T-cell (primary cell): ENCODE measurements around the gene NHS. TPM values are rescaled to one million over a fixed set of nuclear protein-coding genes. Genes with fewer than 3 reads are reported as not detected.

Experiments used
- ATAC-seq, 4 experiments: fragments of 200-7000 bp in 3 of 4; fragments of 150-1000 bp in 1 of 4; cut with Tn5 transposase; replicated peaks in 1 of 4; 1 replicate in 3 of 4; 2 replicates in 1 of 4; pipeline ENCODE4 v1.10.0; 2021; ENCODE audit warnings: moderate library complexity in 3 of 4, mild to moderate bottlenecking in 2 of 4, moderate number of reproducible peaks in 1 of 4
- CTCF ChIA-PET, 2 donors: fragments of 300-600 bp; sonication (Branson Sonifier 250); formaldehyde crosslinking; loops; one replicate each; lab custom pipeline; 2022; ENCODE audit warnings: antibody characterized with exemption in 2 of 2; lab: Charles Lee
- POLR2A ChIA-PET, 2 donors: fragments of 300-600 bp; sonication (Branson Sonifier 250); formaldehyde crosslinking; loops; one replicate each; lab custom pipeline; 2022; ENCODE audit warnings: antibody characterized with exemption in 2 of 2; lab: Charles Lee
- DNase-seq, 35 experiments: peaks; one replicate each; pipeline versions ENCODE4 v3.0.0 to v3.0.0-alpha.2; 2013 to 2023
- H3K27ac ChIP-seq: one replicate; pipeline ENCODE4 v1.5.1; 2013; ENCODE audit warnings: low read length
- H3K27me3 ChIP-seq, 2 experiments: replicated peaks in 1 of 2; 1 replicate in 1 of 2; 2 replicates in 1 of 2; pipeline versions ENCODE4 v1.6.1 to v1.7.0; 2013; ENCODE audit warnings: low read length in 1 of 2, mixed read lengths in 1 of 2; ENCODE audit not compliant: control insufficient read depth in 2 of 2, insufficient read depth in 2 of 2; ENCODE audit errors: extremely low read depth in 1 of 2
- H3K36me3 ChIP-seq, 2 donors: 1 replicate in 1 of 2; 2 replicates in 1 of 2; pipeline versions ENCODE4 v1.6.1 to v1.7.0; 2013; ENCODE audit warnings: low read length in 1 of 2; ENCODE audit not compliant: control insufficient read depth in 2 of 2, insufficient read depth in 1 of 2; ENCODE audit errors: extremely low read depth in 1 of 2
- H3K4me1 ChIP-seq, 2 experiments: 1 replicate in 1 of 2; 2 replicates in 1 of 2; pipeline versions ENCODE4 v1.6.1 to v1.7.0; 2013; ENCODE audit warnings: low read length in 2 of 2, mixed read lengths in 1 of 2; ENCODE audit not compliant: insufficient read depth in 2 of 2, control insufficient read depth in 1 of 2; ENCODE audit errors: extremely low read depth in 1 of 2
- H3K4me3 ChIP-seq, 2 donors: 1 replicate in 1 of 2; 2 replicates in 1 of 2; pipeline versions ENCODE4 v1.5.1 to v1.7.0; 2013; ENCODE audit warnings: mild to moderate bottlenecking in 2 of 2, low read length in 1 of 2, moderate library complexity in 1 of 2; ENCODE audit not compliant: control insufficient read depth in 1 of 2; ENCODE audit errors: extremely low read depth in 1 of 2
- H3K9me3 ChIP-seq: 2 replicates; pipeline ENCODE4 v1.7.0; 2013
- H3K27ac Mint-ChIP-seq, 2 donors: one replicate each; pipeline ENCODE4 v1.8.0; 2020 to 2021; ENCODE audit warnings: mild to moderate bottlenecking in 2 of 2, mixed read lengths in 2 of 2
- H3K27me3 Mint-ChIP-seq, 2 donors: one replicate each; pipeline ENCODE4 v1.8.0; 2021 to 2022; ENCODE audit warnings: mixed read lengths in 2 of 2
- H3K36me3 Mint-ChIP-seq: one replicate; pipeline ENCODE4 v1.8.0; 2021; ENCODE audit warnings: mixed read lengths
- H3K4me1 Mint-ChIP-seq, 3 donors: one replicate each; pipeline ENCODE4 v1.8.0; 2020 to 2022; ENCODE audit warnings: mixed read lengths in 3 of 3, mild to moderate bottlenecking in 1 of 3
- H3K4me3 Mint-ChIP-seq, 3 donors: one replicate each; pipeline ENCODE4 v1.8.0; 2020 to 2022; ENCODE audit warnings: mild to moderate bottlenecking in 3 of 3, mixed read lengths in 3 of 3, moderate library complexity in 3 of 3
- H3K9me3 Mint-ChIP-seq, 3 donors: one replicate each; pipeline ENCODE4 v1.8.0; 2020 to 2022; ENCODE audit warnings: mixed read lengths in 3 of 3
- WGBS: methylation state at CpG from one replicate; pipeline ENCODE4 v1.1.5; 2013; ENCODE audit warnings: missing lambda C conversion rate; ENCODE audit not compliant: insufficient coverage; 5-methylcytosine and 5-hydroxymethylcytosine counted together
- total RNA-seq, 35 experiments: library from RNA in 6 of 35; stranded (reverse) in 6 of 35; fragments of 120-200 nt in 1 of 35; gene quantifications; one replicate each; pipeline versions ENCODE4 v1.2.1 to v1.2.4 and lab custom pipeline; 2013 to 2026

NHS gene
- total RNA-seq (under 1 TPM in 4 of 5 donors, not detected in 1; 0.03 to 0.20 (median 0.11) TPM), total RNA-seq (lab: John Stamatoyannopoulos, UW) (0 to 10.7 (median 0.62) reads per million in 29 experiments)
- 0.15 TPM for total RNA-seq (2013)

- H3K4me3 ChIP-seq, result peak within 1 kb of the TSS in 1 of 2 donors; percentile 1
- ChIA-PET POLR2A (no interaction called here), CTCF (no interaction called here)
- H3K9me3 ChIP-seq, result no peaks in the 10 kb centered on the region
- H3K27me3 Mint-ChIP-seq, result peaks cover 28 to 37% of the 10 kb centered on the region in 2 donors
- no peaks in the 10 kb centered on the region for H3K36me3 ChIP-seq
- WGBS, result 1% methylated on average over 24 of the region's 52 CpGs
- H3K27ac ChIP-seq, result no peak within 1 kb of the TSS
- DNase-seq (no peak), ATAC-seq (no peak)
- peaks cover 0 to 6% (median 0%) of the 10 kb centered on the region in 3 donors for H3K4me1 Mint-ChIP-seq
- H3K4me1 ChIP-seq, result no peaks in the 10 kb centered on the region
- no peaks in the 10 kb centered on the region for H3K9me3 Mint-ChIP-seq
- no peak within 1 kb of the TSS for H3K4me3 Mint-ChIP-seq
- H3K27me3 ChIP-seq, result peaks cover 2 to 27% of the 10 kb centered on the region in 2 experiments
- H3K36me3 Mint-ChIP-seq, result no peaks in the 10 kb centered on the region
- no peak within 1 kb of the TSS for H3K27ac Mint-ChIP-seq
These were observed at the start of gene NHS for GRCh38 chrX:17374619-17375366. Gene NHS (plus strand): TSS chrX:17375200. CDS start chrX:17375758, 558 bp downstream.

- no peaks in the 10 kb centered on the region for H3K36me3 ChIP-seq
- CTCF ChIA-PET, result no interaction called here
- no peaks in the 10 kb centered on the region for H3K36me3 Mint-ChIP-seq
- H3K4me3 Mint-ChIP-seq, result no peak overlapping the region
- peaks cover 0 to 5% (median 3%) of the 10 kb centered on the region in 3 donors for H3K9me3 Mint-ChIP-seq
- peaks cover 4 to 8% of the 10 kb centered on the region in 2 donors for H3K27me3 Mint-ChIP-seq
- DNase-seq, result no peak
- H3K4me1 Mint-ChIP-seq, result no peaks in the 10 kb centered on the region
- no peaks in the 10 kb centered on the region for H3K9me3 ChIP-seq
- WGBS, result 40% methylated on average over 1 of the region's 2 CpGs
- no peak overlapping the region for H3K4me3 ChIP-seq
- no peak overlapping the region for H3K27ac ChIP-seq
- no peaks in the 10 kb centered on the region for H3K27me3 ChIP-seq
- no peak overlapping the region for H3K27ac Mint-ChIP-seq
- POLR2A ChIA-PET, result no interaction called here
- no peaks in the 10 kb centered on the region for H3K4me1 ChIP-seq
- ATAC-seq, result no peak
These were observed 46.2 kb upstream of the NHS start for GRCh38 chrX:17328837-17329236.

- no peaks in the 10 kb centered on the region for H3K4me1 Mint-ChIP-seq
- ATAC-seq (no peak), DNase-seq (no peak)
- H3K27me3 Mint-ChIP-seq, result peaks cover 0 to 4% of the 10 kb centered on the region in 2 donors
- H3K27ac Mint-ChIP-seq, result no peak overlapping the region
- ChIA-PET CTCF (no interaction called here), POLR2A (no interaction called here)
- Histone ChIP-seq H3K9me3 (no peaks in the 10 kb centered on the region), H3K4me3 (no peak overlapping the region), H3K36me3 (no peaks in the 10 kb centered on the region), H3K27ac (no peak overlapping the region), H3K27me3 (peaks cover 0 to 2% of the 10 kb centered on the region in 2 experiments), H3K4me1 (no peaks in the 10 kb centered on the region)
- no peak overlapping the region for H3K4me3 Mint-ChIP-seq
- no peaks in the 10 kb centered on the region for H3K36me3 Mint-ChIP-seq
- H3K9me3 Mint-ChIP-seq, result no peaks in the 10 kb centered on the region
These were observed 38.6 kb upstream of the NHS start for GRCh38 chrX:17336377-17336776.

GRCh38 chrX:17355976-17356375 lies 19.0 kb upstream of the NHS start:
- ATAC-seq, result no peak
- 100% methylated on average over 1 of the region's 4 CpGs for WGBS

GRCh38 chrX:17359500-17359899 lies 15.5 kb upstream of the NHS start:
- no peak overlapping the region for H3K27ac Mint-ChIP-seq
- no CpG with 5 or more reads among the region's 3 CpGs for WGBS
- no peaks in the 10 kb centered on the region for H3K4me1 ChIP-seq
- no peak overlapping the region for H3K4me3 Mint-ChIP-seq
- no peaks in the 10 kb centered on the region for H3K27me3 ChIP-seq
- POLR2A ChIA-PET, result no interaction called here
- H3K36me3 ChIP-seq, result no peaks in the 10 kb centered on the region
- no peak for ATAC-seq
- no peaks in the 10 kb centered on the region for H3K9me3 Mint-ChIP-seq
- peaks cover 0 to 13% of the 10 kb centered on the region in 2 donors for H3K27me3 Mint-ChIP-seq
- H3K4me3 ChIP-seq, result no peak overlapping the region
- no peak for DNase-seq
- no peaks in the 10 kb centered on the region for H3K9me3 ChIP-seq
- no peak overlapping the region for H3K27ac ChIP-seq
- CTCF ChIA-PET, result no interaction called here
- no peaks in the 10 kb centered on the region for H3K36me3 Mint-ChIP-seq
- no peaks in the 10 kb centered on the region for H3K4me1 Mint-ChIP-seq

More at GRCh38 chrX:17355976-17356375, 19.0 kb upstream of the NHS start:
- Histone ChIP-seq H3K36me3 (no peaks in the 10 kb centered on the region), H3K4me1 (no peaks in the 10 kb centered on the region), H3K9me3 (no peaks in the 10 kb centered on the region), H3K27ac (no peak overlapping the region), H3K27me3 (no peaks in the 10 kb centered on the region), H3K4me3 (no peak overlapping the region)
- DNase-seq, result no peak
- H3K4me3 Mint-ChIP-seq, result no peak overlapping the region
- H3K36me3 Mint-ChIP-seq, result no peaks in the 10 kb centered on the region
- CTCF ChIA-PET, result no interaction called here
- H3K4me1 Mint-ChIP-seq, result no peaks in the 10 kb centered on the region
- peaks cover 0 to 6% (median 3%) of the 10 kb centered on the region in 3 donors for H3K9me3 Mint-ChIP-seq
- peaks cover 0 to 8% of the 10 kb centered on the region in 2 donors for H3K27me3 Mint-ChIP-seq
- POLR2A ChIA-PET, result no interaction called here
- no peak overlapping the region for H3K27ac Mint-ChIP-seq

- no peaks in the 10 kb centered on the region for H3K36me3 ChIP-seq
- peak in 1 of 35 experiments; percentile 0 for DNase-seq
- no peak overlapping the region for H3K4me3 ChIP-seq
- H3K27me3 ChIP-seq, result no peaks in the 10 kb centered on the region
- no peak for ATAC-seq
- Mint-ChIP-seq H3K4me3 (no peak overlapping the region), H3K36me3 (no peaks in the 10 kb centered on the region), H3K9me3 (no peaks in the 10 kb centered on the region), H3K27ac (no peak overlapping the region), H3K4me1 (no peaks in the 10 kb centered on the region), H3K27me3 (peaks cover 0 to 20% of the 10 kb centered on the region in 2 donors)
- H3K4me1 ChIP-seq, result no peaks in the 10 kb centered on the region
- H3K27ac ChIP-seq, result no peak overlapping the region
- H3K9me3 ChIP-seq, result no peaks in the 10 kb centered on the region
- POLR2A ChIA-PET, result interaction anchor here in 1 of 2 donors (0.5 kb wide), 1 partner anchor 28 kb away, joined by 3 read pairs; no protein-coding TSS in a partner anchor
- 60% methylated on average over 2 of the region's 14 CpGs for WGBS
- CTCF ChIA-PET, result no interaction called here
These were observed 13.4 kb upstream of the NHS start for GRCh38 chrX:17361620-17362019.
